HG02943 (cell line): ENCODE measurements around the gene SLC22A7.

Experiments used
- ATAC-seq: cut with Tn5 transposase; IDR thresholded peaks from one replicate; pipeline ENCODE4 v1.9.1; 2021; ENCODE audit warnings: mild to moderate bottlenecking, low read depth, moderate library complexity; ENCODE audit not compliant: unreplicated experiment

The SLC22A7 gene

GRCh38 chr6:43265564-43265963, 32.5 kb upstream of the SLC22A7 start:
- ATAC-seq, result no peak

GRCh38 chr6:43267619-43268354, 30.3 kb upstream of the SLC22A7 start:
- ATAC-seq, result no peak

- ATAC-seq, result no peak
Observed at GRCh38 chr6:43268355-43268700, 29.7 kb upstream of the SLC22A7 start.

- no peak for ATAC-seq
Observed at GRCh38 chr6:43268782-43269272, 29.2 kb upstream of the SLC22A7 start.

- no peak for ATAC-seq
Observed at GRCh38 chr6:43269273-43270007, 28.6 kb upstream of the SLC22A7 start.

- no peak for ATAC-seq
Observed at GRCh38 chr6:43271103-43271815, 26.8 kb upstream of the SLC22A7 start.

GRCh38 chr6:43271944-43272343, 26.1 kb upstream of the SLC22A7 start:
- ATAC-seq, result no peak

GRCh38 chr6:43273707-43274106, 24.4 kb upstream of the SLC22A7 start:
- no peak for ATAC-seq

GRCh38 chr6:43274127-43274915, 23.7 kb upstream of the SLC22A7 start:
- no peak for ATAC-seq

GRCh38 chr6:43274916-43275597, 23.0 kb upstream of the SLC22A7 start:
- ATAC-seq, result no peak

GRCh38 chr6:43275801-43276576, 22.1 kb upstream of the SLC22A7 start:
- no peak for ATAC-seq

GRCh38 chr6:43276577-43277305, 21.3 kb upstream of the SLC22A7 start:
- ATAC-seq, result no peak

GRCh38 chr6:43277306-43277642, 20.8 kb upstream of the SLC22A7 start:
- no peak for ATAC-seq

- ATAC-seq, result no peak
Observed at GRCh38 chr6:43277643-43278523, 20.2 kb upstream of the SLC22A7 start.

- no peak for ATAC-seq
Observed at GRCh38 chr6:43278524-43279078, 19.5 kb upstream of the SLC22A7 start.

GRCh38 chr6:43280234-43280633, 17.8 kb upstream of the SLC22A7 start:
- no peak for ATAC-seq

- ATAC-seq, result no peak
Observed at GRCh38 chr6:43282060-43282459, 16.0 kb upstream of the SLC22A7 start.
